ENCODE measurements around the gene NKIRAS2. TPM values are rescaled to one million over a fixed set of nuclear protein-coding genes. Genes with fewer than 3 reads are reported as not detected.
A peak's percentile ranks its signal among the peaks of the same experiment; 100 is the strongest.
"Not testable (repeated sequence)": the region's sequence is repeated elsewhere in the genome, so short reads cannot be mapped to it uniquely, and the experiment has no call there.

NKIRAS2 gene
- polyA plus RNA-seq, 3 donors: 48.9 to 58.2 (median 49.8) TPM

- DNase-seq (ENCODE audit: extremely low read depth in 1 of 11, low read depth in 9 of 11, low spot score in 4 of 11): no peak
Measured at GRCh38 chr17:41986634-41987033, 33.3 kb upstream of the NKIRAS2 start.

DNA sequence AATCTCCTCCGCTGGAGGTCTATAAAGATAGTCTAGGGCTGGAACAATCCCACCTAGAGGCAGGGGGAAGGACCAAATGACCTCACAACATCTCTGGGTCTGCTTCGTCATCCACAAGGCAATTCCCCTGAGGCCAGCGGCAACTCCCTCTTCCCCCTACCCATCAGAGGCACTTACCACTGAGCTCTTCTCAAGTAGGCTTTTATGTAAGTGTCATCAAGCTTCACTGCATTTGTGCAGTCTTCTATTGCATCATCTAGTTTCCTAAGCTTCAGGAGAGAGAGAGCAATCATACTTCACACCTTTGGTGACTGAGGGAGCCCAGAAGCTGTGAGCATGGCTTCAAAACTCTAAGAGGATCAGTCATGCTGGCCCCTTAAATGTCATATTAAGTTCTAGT is 32.2 kb upstream of the NKIRAS2 start:
- DNase-seq (ENCODE audit: extremely low read depth in 1 of 11, low read depth in 9 of 11, low spot score in 4 of 11): no peak

DNA sequence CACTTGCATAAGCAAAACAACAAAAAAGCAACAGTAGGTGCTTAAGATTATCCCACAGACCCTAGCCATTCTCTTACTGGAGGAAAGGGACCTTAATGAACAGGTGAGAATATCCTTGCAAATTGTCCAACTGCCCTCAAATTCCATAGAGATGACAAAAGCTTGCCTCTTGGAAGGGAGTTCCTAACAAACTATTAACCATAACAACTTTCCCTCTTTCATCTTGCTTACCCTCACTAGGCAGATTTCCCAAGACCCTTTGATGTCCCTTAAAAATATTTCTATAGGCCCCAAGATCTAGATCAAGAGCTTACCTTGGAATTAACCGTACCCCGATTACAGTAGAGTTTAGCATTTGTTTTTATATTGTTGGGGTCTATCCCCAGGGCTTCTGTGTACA is 31.5 kb upstream of the NKIRAS2 start:
- DNase-seq (ENCODE audit: extremely low read depth in 1 of 11, low read depth in 9 of 11, low spot score in 4 of 11): no peak

DNA sequence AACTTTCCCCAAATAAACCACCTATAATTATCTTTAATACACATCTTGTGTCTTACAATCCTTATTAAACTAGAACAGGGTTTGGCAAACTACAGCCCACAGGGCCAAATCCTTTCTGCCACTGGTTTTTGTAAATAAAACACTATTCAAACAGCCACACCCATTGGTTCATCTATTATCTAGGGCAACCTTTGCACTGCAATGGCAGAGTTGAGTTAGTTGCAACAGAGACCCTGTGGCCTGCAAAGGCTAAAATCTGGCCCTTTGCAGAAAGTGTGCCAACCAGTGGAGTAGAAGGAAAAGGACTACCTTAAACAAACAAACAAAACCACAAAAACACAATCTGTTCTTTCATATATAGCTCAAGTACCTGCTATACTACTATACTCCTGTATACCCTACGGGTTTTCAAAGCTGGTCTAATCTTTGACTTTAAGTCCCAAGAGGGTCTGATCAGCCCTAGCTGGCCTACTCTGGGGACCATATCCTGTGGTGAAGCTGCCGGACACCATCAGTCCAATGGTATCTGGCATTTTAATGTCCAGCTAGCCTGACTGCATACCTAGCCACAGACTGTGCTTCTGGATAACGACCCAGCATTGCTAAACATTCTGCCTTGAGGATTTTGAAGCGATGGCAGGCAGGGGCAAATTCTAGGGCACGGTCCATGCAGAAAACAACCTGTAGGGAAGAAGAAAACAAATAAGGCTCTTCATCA is 30.0 kb upstream of the NKIRAS2 start:
- no peak for DNase-seq (ENCODE audit: extremely low read depth in 1 of 11, low read depth in 9 of 11, low spot score in 4 of 11)

DNA sequence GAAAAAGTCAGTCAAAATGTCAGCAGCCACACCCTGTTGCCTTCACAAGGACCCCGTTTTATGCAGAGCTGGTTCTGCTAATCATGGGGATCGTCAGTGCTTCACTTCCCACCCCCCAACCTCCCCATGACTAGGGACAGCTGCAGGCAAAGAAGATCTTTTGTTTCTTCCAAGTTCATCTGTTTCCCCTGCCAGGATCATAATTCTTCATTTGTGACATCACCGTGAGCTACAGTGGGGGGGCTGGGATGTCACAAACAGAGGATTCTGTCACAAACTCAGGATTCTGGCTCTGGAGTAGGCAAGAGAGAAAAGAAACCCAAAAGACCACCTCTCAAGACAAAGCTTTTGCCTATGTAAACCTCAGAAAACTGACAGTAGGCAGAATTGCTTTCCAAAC is 27.3 kb upstream of the NKIRAS2 start:
- no peak for DNase-seq (ENCODE audit: extremely low read depth in 1 of 11, low read depth in 9 of 11, low spot score in 4 of 11)

GRCh38 chr17:41996855-41997164 is 23.1 kb upstream of the NKIRAS2 start:
- no peak for DNase-seq (ENCODE audit: extremely low read depth in 1 of 11, low read depth in 9 of 11, low spot score in 4 of 11)

- no peak for DNase-seq (ENCODE audit: extremely low read depth in 1 of 11, low read depth in 9 of 11, low spot score in 4 of 11)
Measured at GRCh38 chr17:41998497-41998896, 21.4 kb upstream of the NKIRAS2 start.

GRCh38 chr17:42000413-42001133 is 19.3 kb upstream of the NKIRAS2 start:
- DNase-seq (ENCODE audit: extremely low read depth in 1 of 11, low read depth in 9 of 11, low spot score in 4 of 11): no peak

- DNase-seq (ENCODE audit: extremely low read depth in 1 of 11, low read depth in 9 of 11, low spot score in 4 of 11): no peak
Measured at GRCh38 chr17:42001729-42002128, 18.2 kb upstream of the NKIRAS2 start.

GRCh38 chr17:42002175-42002791 is 17.6 kb upstream of the NKIRAS2 start:
- no peak for DNase-seq (ENCODE audit: extremely low read depth in 1 of 11, low read depth in 9 of 11, low spot score in 4 of 11)

DNA sequence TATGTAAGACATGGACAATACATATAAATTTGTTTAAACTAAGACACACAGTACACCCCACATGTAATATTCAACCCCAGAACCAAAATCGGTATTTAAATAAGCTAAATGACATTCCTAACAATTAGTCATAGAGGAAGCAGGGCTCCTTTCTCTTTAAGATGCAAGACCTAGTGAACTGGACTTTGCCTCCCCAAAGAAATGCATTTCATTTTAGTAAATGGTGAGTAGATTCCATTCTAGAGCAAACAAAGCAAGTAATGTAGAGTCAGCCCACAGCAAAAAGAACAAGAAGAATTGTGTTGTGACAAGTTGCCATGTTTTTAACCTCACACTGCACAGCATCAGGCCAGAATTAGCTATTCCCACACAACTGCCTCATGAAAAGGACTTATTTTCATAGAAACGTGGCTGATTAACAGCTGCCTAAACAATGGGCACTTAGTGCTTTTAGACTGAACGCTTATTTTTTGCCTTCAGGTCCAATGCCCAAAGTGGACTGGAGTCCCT is 17.0 kb upstream of the NKIRAS2 start:
- no peak for DNase-seq (ENCODE audit: extremely low read depth in 1 of 11, low read depth in 9 of 11, low spot score in 4 of 11)

DNA sequence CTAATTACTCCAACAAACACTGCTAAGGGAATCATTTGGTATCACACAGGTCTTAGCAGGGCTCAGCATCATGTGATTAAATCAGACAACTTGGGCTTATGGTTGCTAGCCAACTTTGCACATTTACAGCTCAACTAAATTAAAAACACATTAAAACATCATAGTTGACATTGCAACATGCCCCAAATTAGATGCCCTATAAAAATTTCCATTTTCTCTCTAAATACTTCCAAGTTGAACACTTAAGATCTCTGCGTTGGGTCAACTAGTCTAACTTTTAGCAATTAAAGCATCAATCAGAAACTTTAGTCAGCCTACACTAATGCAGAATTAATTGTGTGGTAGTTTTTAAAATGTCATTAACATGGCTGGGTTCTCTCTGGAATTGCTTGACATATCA is 14.7 kb upstream of the NKIRAS2 start:
- DNase-seq (ENCODE audit: extremely low read depth in 1 of 11, low read depth in 9 of 11, low spot score in 4 of 11): no peak

GRCh38 chr17:42009170-42009569 is 10.7 kb upstream of the NKIRAS2 start:
- no peak for DNase-seq (ENCODE audit: extremely low read depth in 1 of 11, low read depth in 9 of 11, low spot score in 4 of 11)

- not testable (repeated sequence) for DNase-seq (ENCODE audit: extremely low read depth in 1 of 11, low read depth in 9 of 11, low spot score in 4 of 11)
Measured at GRCh38 chr17:42010266-42010680, 9.6 kb upstream of the NKIRAS2 start.

GRCh38 chr17:42010898-42011516 is 8.9 kb upstream of the NKIRAS2 start:
- no peak for DNase-seq (ENCODE audit: extremely low read depth in 1 of 11, low read depth in 9 of 11, low spot score in 4 of 11)

DNA sequence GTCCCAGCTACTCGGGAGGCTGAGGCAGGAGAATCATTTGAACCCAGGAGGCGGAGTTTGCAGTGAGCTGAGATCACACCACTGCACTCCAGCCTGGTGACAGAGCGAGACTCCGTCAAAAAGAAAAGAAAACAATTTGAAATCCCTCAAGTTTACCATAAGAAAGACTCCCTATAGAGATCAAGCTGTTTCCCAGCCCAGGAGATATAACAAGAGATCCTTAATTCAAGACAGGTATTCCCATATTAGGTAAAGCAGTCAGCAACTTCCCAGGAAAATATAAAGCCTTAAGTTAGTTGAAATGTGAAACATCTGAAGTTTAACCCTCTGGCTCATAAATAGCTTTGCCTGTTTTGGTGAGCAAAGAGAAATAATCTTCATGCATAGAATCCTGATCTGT is 7.5 kb upstream of the NKIRAS2 start:
- not testable (repeated sequence) for DNase-seq (ENCODE audit: extremely low read depth in 1 of 11, low read depth in 9 of 11, low spot score in 4 of 11)

- not testable (repeated sequence) for DNase-seq (ENCODE audit: extremely low read depth in 1 of 11, low read depth in 9 of 11, low spot score in 4 of 11)
Measured at GRCh38 chr17:42013740-42014139, 6.2 kb upstream of the NKIRAS2 start.

GRCh38 chr17:42016411-42016831 is 3.5 kb upstream of the NKIRAS2 start:
- DNase-seq (ENCODE audit: extremely low read depth in 1 of 11, low read depth in 9 of 11, low spot score in 4 of 11): no peak

DNA sequence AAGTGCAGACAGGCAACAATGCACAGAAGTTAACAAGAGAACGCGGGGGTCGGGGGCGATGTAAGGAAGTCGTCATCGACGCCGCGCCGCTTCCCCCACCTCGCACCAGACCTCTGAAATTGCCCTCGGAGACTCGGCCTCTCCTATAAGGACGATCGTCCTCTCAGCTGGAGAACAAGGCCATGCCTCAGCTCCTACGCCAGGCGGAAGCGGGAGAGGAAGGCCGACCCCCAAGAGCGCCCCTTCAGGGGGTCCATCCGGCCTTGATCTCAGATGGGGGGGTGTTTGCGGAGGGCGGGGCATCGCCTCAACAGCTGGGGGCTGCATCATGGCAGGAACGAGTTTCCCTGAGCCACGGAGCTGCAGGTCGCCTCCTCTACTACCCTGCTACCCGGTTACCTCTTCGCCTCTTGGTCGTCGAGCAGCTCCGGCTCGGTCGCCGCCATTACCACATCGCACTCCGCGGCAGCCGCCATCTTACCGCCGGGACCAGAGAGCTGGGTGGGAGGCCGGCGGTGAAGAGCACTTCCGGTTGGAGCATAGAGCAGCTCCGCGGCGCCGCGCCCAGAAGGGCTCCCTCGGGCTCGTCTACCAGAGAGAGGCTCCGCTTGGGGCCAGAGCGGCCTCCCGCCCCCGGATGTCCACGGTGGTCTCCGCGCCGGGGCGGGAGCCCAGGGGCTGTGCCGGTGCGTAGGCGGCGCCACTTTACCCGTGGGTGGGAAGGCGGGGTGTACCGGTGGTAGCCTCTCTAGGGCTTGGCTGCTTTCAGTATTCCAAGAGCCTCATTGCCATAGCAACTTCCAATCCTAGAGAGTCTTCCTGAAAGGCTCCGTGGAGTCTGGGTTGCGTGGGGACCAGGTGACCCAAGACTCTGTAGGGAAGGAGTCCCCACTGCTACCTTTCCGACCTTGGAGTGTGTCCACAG is 2.7 kb upstream of the NKIRAS2 start, which contains the start of gene DNAJC7:
DNAJC7 (minus strand) TSS at position 499 of the 925 bp plus-strand sequence; CDS start at position 476, 23 bp downstream.
- DNase-seq (ENCODE audit: extremely low read depth in 1 of 11, low read depth in 9 of 11, low spot score in 4 of 11): peak; percentile 81 to 92 (median 87)
